ENCODE results near the gene MSH5. TPM values are rescaled to one million over a fixed set of nuclear protein-coding genes. Genes with fewer than 3 reads are reported as not detected.

The MSH5 gene
- total RNA-seq, 2 experiments from 2014 or later, result 92.1 to 126 TPM

Small RNAs within 50 kb of the gene (microRNA-seq; reads per million reads assigned to microRNA genes)
- gene MIR4646 (ENCODE audit: borderline replicate concordance), result not detected

Other genes starting within 250 kb of the MSH5 start
- gene MICB, start 241.9 kb upstream of the MSH5 start, total RNA-seq, result 10 to 100 TPM; 19.6 to 19.7 TPM
- gene MCCD1, start 211.0 kb upstream of the MSH5 start, total RNA-seq, result not detected
- 100 to 1,000 TPM; 517 to 569 TPM for gene DDX39B, start 198.0 kb upstream of the MSH5 start, total RNA-seq
- gene ATP6V1G2, start 193.4 kb upstream of the MSH5 start, total RNA-seq, result 1 to 10 TPM; 1.9 to 2.1 TPM
- gene NFKBIL1, start 192.4 kb upstream of the MSH5 start, total RNA-seq, result 10 to 100 TPM; 18.1 to 19.0 TPM
- 100 to 1,000 TPM; 396 to 570 TPM for gene LTA, start 167.7 kb upstream of the MSH5 start, total RNA-seq
- 10 to 100 TPM; 82.3 to 93.3 TPM for gene TNF, start 164.4 kb upstream of the MSH5 start, total RNA-seq
- 10 to 100 TPM; 44.9 to 73.3 TPM for gene LTB, start 157.6 kb upstream of the MSH5 start, total RNA-seq
- gene LST1, start 153.7 kb upstream of the MSH5 start, total RNA-seq, result 10 to 100 TPM in 1 of 2 experiments, 1 to 10 TPM in 1; 9.1 to 11.1 TPM
- gene NCR3, start 147.0 kb upstream of the MSH5 start, total RNA-seq, result 1 to 10 TPM; 5.4 to 6.6 TPM
- gene AIF1, start 124.8 kb upstream of the MSH5 start, total RNA-seq, result 10 to 100 TPM; 89.2 to 96.1 TPM
- 100 to 1,000 TPM; 255 to 280 TPM for gene PRRC2A, start 119.3 kb upstream of the MSH5 start, total RNA-seq
- gene BAG6, start 87.3 kb upstream of the MSH5 start, total RNA-seq, result 100 to 1,000 TPM; 334 to 339 TPM
- 1 to 10 TPM; 3.4 to 4.0 TPM for gene APOM, start 84.1 kb upstream of the MSH5 start, total RNA-seq
- gene C6orf47, start 79.2 kb upstream of the MSH5 start, total RNA-seq, result 10 to 100 TPM; 10.1 to 11.7 TPM
- 10 to 100 TPM; 35.2 to 42.8 TPM for gene GPANK1, start 75.0 kb upstream of the MSH5 start, total RNA-seq
- 100 to 1,000 TPM; 239 to 346 TPM for gene CSNK2B, start 73.9 kb upstream of the MSH5 start, total RNA-seq
- gene LY6G5B, start 70.0 kb upstream of the MSH5 start, total RNA-seq, result 10 to 100 TPM; 11.3 to 15.5 TPM
- 1 to 10 TPM; 1.2 to 1.5 TPM for gene LY6G5C, start 58.9 kb upstream of the MSH5 start, total RNA-seq
- 10 to 100 TPM; 20.9 to 25.1 TPM for gene ABHD16A, start 36.7 kb upstream of the MSH5 start, total RNA-seq
- not detected for gene LY6G6F, start 33.1 kb upstream of the MSH5 start, total RNA-seq
- not detected for gene LY6G6D, start 24.7 kb upstream of the MSH5 start, total RNA-seq
- not detected for gene LY6G6C, start 18.3 kb upstream of the MSH5 start, total RNA-seq
- not detected for gene MPIG6B, start 16.6 kb upstream of the MSH5 start, total RNA-seq
- gene DDAH2, start 10.7 kb upstream of the MSH5 start, total RNA-seq, result 1 to 10 TPM; 4.4 to 5.6 TPM
- 100 to 1,000 TPM; 357 to 438 TPM for gene CLIC1, start 3.5 kb upstream of the MSH5 start, total RNA-seq
- 10 to 100 TPM; 12.2 to 13.2 TPM for gene SAPCD1, start 22.7 kb downstream of the MSH5 start, total RNA-seq
- gene VWA7, start 37.3 kb downstream of the MSH5 start, total RNA-seq, result 1 to 10 TPM; 1.4 to 1.5 TPM
- 100 to 1,000 TPM; 147 to 169 TPM for gene VARS1, start 55.7 kb downstream of the MSH5 start, total RNA-seq
- gene LSM2, start 67.0 kb downstream of the MSH5 start, total RNA-seq, result 100 to 1,000 TPM; 112 to 124 TPM
- 1 to 10 TPM; 1.9 to 2.2 TPM for gene HSPA1L, start 75.3 kb downstream of the MSH5 start, total RNA-seq
- 10 to 100 TPM; 56.1 to 64.7 TPM for gene HSPA1A, start 75.5 kb downstream of the MSH5 start, total RNA-seq
- 10 to 100 TPM; 54.6 to 61.1 TPM for gene HSPA1B, start 87.7 kb downstream of the MSH5 start, total RNA-seq
- gene NEU1, start 122.8 kb downstream of the MSH5 start, total RNA-seq, result 10 to 100 TPM; 11.6 to 11.8 TPM
- under 1 TPM; 0.19 to 0.27 TPM for gene SLC44A4, start 139.0 kb downstream of the MSH5 start, total RNA-seq
- 10 to 100 TPM; 50.1 to 60.4 TPM for gene EHMT2, start 157.7 kb downstream of the MSH5 start, total RNA-seq
- gene ZBTB12, start 162.1 kb downstream of the MSH5 start, total RNA-seq, result 1 to 10 TPM; 1.9 to 2.4 TPM
- gene C2, start 187.7 kb downstream of the MSH5 start, total RNA-seq, result 1 to 10 TPM in 1 of 2 experiments, under 1 TPM in 1; 0.96 to 1.5 TPM
- under 1 TPM; 0.69 to 0.96 TPM for gene CFB, start 206.1 kb downstream of the MSH5 start, total RNA-seq
- gene NELFE, start 219.0 kb downstream of the MSH5 start, total RNA-seq, result 10 to 100 TPM; 74.3 to 95.1 TPM
- gene SKIC2, start 219.2 kb downstream of the MSH5 start, total RNA-seq, result 100 to 1,000 TPM in 1 of 2 experiments, 10 to 100 TPM in 1; 90.2 to 104 TPM
- gene DXO, start 232.1 kb downstream of the MSH5 start, total RNA-seq, result 10 to 100 TPM; 12.6 to 13.9 TPM
- gene C4A, start 242.1 kb downstream of the MSH5 start, total RNA-seq, result 1 to 10 TPM; 3.4 to 3.9 TPM